ENCODE measurements around the gene PERCC1.
"Not testable (repeated sequence)": the region's sequence is repeated elsewhere in the genome, so short reads cannot be mapped to it uniquely, and the experiment has no call there.

PERCC1 gene

DNA sequence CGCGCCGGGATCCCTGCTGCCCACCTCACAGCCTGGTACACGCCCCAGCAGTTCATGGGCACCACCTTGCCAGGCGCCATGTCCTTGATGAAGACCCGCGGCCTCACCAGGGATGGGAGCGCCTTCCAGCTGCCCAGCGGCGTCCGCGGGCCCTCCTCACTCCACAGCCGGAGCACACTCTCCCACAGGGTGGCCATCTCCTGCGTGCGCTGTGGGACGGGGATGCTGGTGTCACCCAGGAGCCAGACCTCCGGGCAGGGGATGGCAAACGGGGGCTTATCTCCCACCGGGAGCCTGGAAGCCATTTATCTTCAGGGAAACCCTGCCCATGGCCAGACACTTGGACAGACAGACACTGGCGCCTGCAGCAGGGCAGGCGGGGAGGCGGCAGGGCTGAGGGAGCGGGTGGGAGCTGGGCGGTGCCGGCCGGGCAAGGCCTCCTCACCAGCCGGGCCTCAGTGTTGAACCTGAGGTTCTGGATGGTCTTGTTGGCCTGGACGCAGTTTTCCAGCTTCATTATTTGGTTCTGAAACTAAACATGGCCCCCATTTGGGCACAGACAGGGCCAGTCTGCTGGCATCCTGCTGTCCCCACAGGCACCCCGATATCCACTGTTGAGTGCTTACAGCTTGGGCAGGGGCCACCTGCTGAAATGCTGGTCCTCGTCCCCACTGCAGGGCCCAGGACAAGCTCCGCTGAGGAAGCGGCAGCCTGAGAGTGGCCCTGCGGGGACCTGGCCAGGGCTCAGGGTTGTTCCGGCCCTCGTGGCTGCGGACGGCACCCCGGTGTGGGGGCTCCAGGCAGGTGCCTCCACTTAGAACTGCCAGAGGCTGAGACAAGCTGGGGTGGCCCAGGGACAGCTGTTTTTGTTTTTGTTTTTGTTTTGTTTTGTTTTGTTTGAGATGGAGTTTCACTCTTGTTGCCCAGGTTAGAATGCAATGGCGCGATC lies 4.0 kb downstream of the PERCC1 start:
- DNase-seq (ENCODE audit: low read depth in 2 of 2): no peak

DNA sequence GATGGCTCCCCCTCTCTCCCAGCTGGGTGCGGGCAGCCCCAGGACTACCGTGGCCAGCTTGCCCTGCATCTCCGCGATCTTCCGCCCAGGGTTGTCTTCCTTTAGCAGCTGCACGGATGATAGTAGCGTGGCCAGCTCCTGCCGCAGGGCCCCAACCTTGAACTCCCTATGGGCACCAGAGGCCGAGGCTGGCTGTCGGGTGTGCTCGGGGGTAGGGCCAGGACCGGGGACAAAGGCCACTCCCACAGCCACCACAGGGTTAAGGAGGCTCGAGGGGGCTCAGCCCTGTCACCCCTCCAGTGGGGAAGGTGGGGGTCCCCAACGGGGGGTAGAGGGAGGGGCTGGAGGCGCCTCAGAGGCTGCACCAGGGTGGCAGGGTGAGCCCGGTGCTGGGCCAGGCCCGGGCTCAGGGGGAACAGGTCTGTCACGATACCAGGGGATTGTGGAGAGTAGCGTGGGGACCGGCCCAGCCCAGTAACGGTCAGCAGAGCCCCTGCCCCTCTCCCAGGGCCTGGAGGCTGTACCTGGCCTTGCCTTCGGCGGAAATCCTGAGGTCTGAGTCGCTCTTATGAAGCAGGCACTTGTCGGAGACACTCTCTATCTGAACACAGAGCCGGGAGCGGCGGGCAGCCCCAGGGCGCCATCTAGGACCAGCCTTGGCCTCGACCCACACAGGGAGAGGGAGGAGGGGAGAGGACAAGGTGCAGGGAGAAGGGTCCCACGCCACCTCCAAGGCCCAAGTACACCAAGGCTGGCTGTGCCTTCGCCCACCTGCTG lies 5.2 kb downstream of the PERCC1 start:
- DNase-seq (ENCODE audit: low read depth in 2 of 2): no peak

DNA sequence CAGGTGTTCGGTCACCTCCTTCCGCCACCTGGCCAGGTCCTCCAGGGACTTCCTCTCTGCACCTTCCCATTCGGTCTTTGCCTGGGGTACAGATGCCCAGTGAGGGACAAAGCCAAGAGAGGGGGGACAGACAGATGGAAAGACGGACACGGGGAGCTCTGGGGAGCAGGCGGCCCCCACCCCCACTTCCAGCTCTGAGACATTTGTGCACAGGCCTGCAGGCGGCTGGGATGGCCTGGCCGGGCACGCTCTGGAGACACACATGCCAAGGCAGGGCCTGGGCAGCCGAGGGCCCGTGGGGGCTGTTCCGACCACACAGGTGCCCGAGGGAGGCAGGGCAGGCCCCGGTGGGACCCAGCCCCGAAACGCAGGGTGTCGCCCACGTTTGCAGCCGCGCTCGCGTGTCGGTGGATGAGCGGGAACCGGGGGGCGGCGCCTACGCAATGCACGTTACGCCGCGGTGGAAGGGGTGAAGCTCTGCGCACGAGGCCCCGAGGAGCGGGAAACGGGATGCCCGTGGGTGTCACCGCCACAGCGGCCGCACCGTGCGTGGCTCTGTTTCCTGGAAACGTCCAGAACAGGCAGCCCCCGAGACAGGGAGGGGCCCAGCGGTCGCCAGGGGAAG lies 6.0 kb downstream of the PERCC1 start:
- no peak for DNase-seq (ENCODE audit: low read depth in 2 of 2)

DNA sequence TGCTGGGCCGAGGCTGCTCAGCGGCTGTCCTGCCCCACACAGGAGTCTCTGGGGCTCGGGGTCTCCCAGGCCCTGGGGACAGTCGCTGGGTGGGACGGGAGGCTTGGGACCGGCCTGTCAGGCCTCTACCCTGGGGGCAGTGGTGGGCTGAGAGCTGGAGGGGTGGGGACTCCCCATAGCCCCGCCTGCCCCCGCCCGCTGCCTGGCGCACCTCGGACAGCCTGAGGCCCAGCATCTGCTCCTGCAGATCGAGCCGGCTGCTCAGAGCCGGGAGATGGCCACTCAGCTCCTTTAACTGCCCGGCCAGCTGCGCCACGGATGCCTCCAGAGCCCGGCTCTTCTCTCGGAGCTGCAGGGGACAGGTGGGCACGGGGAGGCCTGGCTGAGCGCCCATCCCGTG lies 6.7 kb downstream of the PERCC1 start:
- DNase-seq (ENCODE audit: low read depth in 2 of 2): no peak

DNA sequence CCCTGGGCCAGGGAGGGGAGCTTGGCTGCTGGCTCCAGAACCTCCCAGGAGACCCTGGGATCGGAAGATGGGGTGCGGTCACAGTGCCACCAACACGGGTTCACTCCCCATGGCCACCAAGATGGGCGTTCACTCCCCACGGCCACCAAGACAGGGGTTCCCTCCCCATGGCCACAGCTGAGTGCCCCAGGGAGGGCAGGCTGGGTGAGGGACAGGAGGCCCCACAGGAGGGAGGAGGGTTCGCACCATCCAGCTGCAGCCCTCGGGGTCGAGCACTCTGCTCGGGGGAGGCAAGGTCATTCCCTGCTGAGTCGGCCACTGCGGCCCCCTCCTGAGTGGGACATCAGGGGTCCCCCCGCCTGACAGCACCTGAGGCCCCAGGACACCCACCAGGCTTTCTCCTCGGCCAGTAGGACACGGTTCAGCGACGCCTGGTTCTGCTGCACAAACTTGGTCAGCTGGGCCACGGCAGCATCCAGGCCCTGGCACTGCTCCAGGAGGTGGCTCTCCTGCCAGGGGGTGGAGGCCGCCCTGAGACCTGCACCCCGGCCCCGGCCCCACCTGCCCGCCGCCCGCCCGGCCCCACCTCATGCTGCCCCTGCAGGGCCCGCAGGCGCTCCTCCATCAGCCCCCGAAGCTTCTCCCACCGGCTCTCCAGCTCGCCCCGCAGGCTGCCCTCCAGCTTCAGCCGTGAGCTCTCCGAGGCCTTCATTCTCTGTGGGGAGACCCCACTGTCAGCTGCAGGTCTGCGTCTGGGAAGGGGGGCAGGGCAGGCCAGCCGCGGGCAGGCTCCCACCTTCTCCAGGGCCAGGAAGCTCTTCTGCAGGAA lies 7.6 kb downstream of the PERCC1 start:
- DNase-seq (ENCODE audit: low read depth in 2 of 2): no peak

DNA sequence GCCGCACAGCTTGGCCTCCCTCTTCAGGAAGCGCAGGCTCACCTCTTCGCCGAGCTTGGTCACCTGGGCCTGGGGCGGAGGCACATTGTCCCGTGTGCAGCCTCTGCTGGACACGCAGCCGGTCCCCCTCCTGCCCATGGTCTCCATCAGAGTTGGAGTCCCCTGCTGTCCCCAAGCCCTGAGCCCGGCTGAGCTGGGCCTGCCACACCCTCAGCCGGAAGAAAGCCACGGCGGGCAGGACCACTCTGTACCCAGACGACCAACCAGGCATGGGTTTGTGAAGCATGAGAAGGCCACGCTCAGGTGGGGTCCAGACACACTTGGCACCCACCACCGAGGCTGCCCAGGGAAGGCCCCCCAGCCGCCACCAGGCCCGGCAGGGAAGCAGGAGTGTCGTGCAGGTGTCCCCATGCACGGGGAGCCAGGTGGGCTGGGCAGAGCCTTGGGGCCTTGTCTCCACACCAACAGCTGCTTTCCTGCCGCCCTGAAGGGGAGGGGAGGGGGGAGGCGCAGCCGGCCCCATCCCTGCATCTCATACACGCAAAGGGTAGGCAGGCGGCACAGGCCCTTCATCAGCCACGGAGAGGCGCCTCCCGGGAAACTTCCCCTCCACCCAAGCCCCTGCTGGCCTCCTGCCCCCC lies 8.3 kb downstream of the PERCC1 start:
- no peak for DNase-seq (ENCODE audit: low read depth in 2 of 2)

DNA sequence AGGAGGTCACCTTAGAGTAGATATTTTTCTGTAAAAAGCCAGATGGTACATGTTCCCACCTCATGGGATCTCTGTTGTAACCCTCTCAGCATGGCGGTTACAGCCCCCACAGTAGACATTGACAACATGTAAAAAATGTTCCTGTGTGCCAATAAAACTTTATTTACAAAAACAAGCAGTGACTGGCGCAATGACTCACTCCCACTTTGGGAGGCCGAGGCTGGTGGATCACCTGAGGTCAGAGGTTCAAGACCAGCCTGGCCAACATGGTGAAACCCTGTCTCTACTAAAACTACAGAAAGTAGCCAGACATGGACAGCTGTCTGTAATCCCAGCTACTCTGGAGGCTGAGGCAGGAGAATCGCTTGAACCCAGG lies 8.8 kb downstream of the PERCC1 start:
- not testable (repeated sequence) for DNase-seq (ENCODE audit: low read depth in 2 of 2)

DNA sequence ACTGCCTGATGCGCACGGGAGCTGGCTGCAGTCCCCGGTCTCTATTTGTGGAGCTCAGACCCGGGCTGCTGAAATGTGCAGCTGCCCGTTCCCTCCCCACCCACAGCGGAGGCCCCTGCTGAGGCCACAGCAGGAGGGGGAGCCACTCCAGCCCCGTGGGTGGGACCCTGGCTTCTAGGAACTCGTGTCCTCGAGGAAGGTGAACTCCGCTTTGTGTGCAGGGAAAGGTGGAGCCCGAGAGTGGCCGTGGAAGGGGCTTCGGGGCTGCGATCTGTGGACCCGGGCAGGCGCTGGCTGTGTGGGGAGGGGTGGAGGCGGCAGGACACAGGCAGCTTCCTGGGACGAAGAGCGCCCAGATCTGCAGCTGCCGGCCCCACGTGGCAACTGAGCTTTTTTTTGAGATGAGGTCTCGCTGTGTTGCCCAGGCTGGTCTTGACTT lies 10.5 kb downstream of the PERCC1 start:
- DNase-seq (ENCODE audit: low read depth in 2 of 2): no peak

DNA sequence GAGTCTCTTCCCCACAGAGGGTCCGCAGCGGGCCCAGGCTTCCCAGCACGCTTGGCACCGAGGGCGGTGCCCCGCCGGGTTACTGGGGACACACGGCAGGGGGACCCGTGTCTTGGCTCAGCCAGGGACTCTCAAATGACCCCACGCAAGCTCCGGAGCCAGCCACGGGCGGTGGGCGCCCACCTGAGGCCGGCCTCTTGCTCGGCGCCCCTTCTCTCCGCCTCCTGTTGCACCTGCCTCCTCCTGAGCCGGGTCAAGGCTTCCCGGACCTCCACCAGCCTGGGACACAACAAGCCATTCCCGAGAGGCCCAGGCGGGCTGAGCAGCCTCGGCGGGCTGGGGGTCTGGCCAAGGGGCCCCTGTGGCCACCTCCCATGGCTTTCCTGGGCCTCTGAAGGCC lies 11.8 kb downstream of the PERCC1 start:
- no peak for DNase-seq (ENCODE audit: low read depth in 2 of 2)

DNA sequence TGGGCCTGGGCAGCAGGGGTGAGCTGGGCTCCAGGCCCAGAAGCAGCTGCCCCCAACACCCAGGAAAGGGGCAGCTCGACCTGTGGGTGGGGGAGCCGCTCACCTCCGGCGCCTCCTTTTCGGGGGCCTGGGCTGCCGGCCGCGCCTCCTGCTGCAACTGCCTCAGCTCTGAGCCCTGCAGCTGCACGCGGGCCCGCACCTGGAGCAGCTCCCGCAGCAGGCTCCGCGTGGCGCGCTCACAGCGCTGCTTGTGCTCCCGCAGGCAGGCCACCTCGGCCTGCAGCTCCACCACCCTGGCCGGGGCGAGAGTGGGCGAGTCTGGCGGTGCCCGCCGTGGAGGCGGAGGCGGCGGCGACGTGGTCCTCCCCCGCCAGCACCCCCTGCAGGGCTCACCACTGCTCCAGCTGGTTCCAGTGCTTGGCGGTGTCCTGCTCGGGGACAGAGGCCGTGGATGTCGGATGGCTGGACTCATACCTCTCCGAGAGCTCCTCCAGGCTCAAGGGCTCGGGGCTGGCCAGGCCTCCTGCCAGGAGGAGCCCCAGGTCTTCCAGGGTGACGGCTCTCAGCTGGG lies 12.6 kb downstream of the PERCC1 start:
- DNase-seq (ENCODE audit: low read depth in 2 of 2): no peak

DNA sequence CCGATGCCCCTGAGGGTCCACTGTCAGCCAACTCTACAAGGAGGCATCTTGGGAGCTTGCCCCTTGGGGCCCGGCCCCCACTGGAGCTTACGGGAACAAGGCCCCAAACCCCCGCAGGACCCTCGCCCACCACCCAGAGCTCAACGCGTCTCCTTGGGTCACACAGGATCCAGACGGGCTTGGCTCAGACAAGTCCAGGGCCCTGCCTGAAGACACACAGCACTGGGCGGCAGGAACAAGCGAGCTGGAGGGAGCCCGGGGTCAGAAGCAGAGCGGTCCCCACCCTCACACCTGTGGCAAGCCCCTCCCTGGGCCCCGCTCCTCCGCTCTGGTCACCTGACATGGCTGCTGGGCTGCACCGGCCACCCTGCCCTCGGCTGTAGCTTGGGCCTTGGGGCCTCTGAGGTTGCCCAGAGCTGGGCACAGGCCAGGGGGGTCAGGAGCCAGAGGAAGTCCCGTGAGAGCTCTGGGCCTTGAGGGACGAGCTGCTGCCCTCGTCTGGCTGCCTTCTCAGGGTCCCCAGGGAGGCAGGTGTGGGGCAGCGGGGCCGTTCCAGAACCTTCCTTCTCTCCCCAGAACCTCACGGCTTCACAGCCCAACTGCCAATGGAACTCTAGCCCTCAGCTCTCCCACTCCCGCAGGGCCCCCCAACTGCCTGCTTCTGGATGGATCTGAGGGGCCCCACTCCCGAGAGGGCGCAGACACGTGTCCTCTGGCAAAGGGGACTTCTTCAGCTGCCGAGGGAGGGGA lies 13.3 kb downstream of the PERCC1 start, which contains the start of gene CCDC154:
Gene CCDC154, minus strand, starts transcription at position 577 of the 750 bp plus-strand sequence. Its CDS starts 234 bp downstream, at position 343.
- no peak for DNase-seq (ENCODE audit: low read depth in 2 of 2)

DNA sequence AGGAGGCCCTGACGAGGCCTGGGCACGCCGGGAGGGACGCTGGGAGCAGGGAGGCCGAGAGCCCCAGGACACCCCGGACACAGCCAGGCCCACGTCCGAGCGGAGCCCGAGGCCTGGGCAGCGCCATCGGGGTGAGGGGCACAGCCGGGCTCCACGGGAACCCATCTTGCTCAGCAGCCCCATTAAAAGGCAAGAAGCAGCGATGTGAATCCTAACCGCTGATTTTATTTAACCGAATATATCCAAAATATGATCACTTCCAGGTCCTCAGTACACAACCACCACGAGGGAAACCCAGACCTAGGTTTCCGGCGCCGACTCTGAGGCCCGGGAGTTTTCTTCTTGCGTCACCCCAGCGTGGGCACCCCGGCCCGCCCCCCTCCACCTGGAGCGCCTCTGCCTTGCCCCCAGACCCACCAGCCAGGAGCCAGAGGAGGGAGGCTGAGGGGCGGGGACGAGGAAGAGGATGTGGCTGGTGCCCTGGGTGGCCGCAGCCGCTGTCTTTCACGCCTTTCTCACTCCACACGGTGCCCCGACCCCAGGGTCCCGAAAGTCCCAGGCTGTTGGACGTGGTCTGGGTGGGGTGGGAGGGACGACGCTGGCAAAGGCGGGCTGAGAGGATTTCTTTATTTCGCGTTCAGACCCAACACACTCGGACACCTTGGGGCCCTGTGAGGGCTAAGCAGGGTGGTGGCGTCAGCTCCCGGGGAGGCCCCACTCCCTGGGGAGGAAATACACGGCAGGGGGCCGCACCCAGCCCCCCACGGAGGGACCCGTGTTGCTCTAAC lies 14.0 kb downstream of the PERCC1 start:
- DNase-seq (ENCODE audit: low read depth in 2 of 2): no peak

DNA sequence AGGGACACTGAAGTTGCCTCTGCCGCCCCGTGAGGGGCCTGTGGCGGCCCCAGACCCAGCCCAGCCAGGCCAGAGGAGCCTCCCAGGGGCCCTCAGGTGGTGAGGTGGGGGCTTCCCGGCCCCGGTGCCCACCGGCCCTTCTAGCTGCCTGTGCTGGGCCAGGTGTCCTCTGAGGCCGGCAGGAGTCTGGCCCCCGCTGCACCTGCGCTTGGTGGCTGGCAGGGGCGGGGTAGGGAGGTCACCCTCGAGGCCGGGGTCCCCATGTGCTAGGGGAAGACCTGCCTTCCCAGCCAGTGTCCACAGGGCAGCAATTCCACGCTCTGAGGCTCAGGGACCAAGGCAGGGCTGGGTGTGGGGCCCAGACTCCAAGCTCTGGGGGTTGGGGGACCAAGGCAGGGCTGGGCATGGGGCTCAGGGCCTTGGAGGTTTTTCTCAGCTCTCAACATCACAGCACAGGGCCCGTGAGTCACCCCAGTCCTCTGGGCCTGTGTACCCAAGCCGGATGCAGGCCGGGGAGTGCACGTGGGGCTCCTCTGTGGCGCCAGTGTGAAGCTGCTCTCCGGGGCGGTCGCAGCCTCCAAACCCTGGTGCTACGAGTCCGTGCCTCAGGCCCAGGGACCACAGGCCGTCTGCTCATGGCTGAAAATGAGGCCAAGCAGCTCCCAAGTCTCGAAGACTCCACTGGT lies 14.8 kb downstream of the PERCC1 start:
- no peak for DNase-seq (ENCODE audit: low read depth in 2 of 2)

DNA sequence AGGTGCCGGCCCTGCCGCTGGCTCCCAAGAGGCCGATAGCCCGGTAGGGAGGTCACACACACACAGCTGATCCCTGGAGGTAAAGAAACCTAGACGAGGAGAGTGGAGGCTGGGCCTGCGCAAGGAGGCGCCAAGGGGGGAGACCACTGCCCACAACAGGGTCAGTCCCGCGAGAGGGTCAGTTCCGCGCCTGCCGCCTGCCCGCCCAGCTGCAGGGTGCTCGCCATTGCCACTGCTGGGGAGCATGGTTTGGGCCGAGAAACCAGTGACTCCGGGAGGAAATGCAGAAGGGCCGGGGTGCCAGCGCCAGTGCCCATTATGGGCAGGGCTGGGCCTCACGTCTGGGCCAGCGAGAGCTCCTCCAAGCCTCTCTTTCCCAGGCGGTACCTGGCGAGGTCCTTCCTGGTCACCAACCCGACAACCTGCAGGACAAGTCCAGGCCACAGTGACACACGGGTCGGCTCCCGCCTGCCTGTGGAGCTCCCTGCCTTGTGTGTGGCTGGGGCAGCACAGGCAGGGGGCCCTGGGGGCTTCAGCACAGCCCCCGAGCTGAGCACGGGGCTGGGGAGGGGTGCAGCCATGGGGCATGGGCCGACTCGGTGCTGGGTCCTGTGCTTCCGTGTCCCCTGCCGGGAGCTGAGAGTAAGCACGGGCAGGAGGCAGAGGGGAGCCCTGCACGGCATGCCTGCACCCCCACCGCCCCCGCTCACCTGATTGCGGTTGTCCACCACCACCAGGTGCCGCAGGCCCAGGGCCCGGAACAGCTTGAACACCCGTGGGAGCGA lies 15.6 kb downstream of the PERCC1 start:
- DNase-seq (ENCODE audit: low read depth in 2 of 2): no peak

DNA sequence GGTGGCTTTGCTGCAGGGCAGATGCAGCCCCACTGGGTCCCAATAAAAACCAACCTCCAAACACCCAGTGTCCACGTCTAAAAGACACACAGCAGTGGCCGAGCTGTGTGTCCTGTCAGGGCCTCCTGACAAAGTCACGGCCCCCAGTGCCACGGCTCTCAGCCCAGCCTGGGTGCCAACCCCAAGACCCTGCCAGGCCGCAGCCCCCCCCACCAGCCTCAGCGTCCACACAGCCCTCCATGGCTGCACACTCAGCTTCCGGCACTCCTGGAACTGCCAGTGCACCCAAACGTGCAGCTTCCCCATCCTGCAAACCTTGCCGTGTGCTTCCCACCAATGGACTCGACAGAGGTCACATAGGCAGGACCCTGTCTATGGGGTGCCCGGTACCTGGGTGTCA lies 17.1 kb downstream of the PERCC1 start:
- no peak for DNase-seq (ENCODE audit: low read depth in 2 of 2)

DNA sequence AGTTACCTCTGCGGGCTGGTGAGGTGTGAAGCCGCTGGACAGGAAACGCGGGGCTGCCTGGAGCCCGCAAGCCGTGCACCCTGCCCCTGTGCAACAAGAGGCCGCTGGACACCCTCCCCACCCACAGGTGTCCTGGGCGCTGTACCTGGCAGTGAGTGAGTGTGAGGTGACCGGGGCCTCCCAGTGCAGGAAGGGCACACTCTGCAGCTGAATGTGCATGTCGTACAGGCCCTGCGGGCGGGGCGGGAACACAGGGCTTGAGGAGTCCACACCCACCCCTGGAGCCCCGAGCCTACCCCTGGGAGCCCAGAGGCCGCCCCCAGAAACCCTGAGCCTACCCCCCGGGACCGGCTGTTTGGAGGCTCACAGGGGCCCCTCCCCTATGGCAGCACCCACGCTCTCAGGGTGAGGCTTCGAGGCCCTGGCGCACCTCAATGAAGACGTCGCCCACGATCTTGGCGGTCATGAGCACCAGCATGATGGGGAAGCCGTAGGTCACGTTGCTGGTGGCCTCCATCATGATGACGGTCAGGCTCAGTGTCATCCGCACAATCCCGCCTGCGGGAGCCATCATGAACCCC lies 17.7 kb downstream of the PERCC1 start:
- DNase-seq (ENCODE audit: low read depth in 2 of 2): no peak

DNA sequence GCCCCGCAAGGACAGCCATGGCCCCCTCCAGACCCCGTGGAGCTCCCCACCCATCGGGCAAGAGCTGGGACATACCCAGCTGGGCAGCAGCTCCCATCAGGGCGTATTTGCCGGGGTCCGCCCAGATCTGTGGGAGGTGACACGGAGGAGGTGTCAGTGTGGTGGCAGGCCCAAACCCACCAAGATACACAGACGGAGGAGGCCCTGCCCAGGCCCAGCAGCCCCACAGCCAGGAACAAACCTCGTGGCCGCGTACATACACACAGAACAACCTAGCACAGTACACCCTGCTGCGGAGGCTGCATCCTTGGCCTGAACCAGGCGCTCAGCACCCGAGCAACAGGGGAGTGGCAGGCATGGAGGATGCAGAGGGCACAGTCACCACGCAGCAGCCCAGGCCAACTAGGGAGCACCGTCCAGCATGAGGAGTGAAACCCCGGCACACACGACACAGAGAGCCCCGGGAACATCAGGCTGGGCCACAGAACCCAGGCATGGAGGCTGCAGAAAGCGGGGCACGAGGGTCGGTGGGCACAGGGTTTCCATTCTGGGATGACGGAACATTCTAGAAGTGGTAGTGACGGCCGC lies 18.4 kb downstream of the PERCC1 start:
- no peak for DNase-seq (ENCODE audit: low read depth in 2 of 2)

All from stimulated activated CD8-positive, alpha-beta memory T cell treated with anti-CD3 and anti-CD28 coated beads, Interleukin-7, amount 100 ng/mL, for 4 hours (primary cell).